AG10803 (cell line): Measurements from ENCODE around the gene UBE2G2.

Experiments
- DNase-seq: peaks from one replicate; pipeline ENCODE4 v3.0.0; 2010; ENCODE audit warnings: low read depth
- H3K4me3 ChIP-seq: 2 replicates; pipeline ENCODE4 v1.5.1; 2011; ENCODE audit warnings: mild to moderate bottlenecking, low read length, control low read depth
- CTCF ChIP-seq: conservative IDR thresholded peaks from 2 replicates; pipeline ENCODE4 v1.5.1; 2011; ENCODE audit warnings: mild to moderate bottlenecking, low read length, control low read depth, inconsistent platforms

The UBE2G2 gene

GRCh38 chr21:44817506-44817880 is 15.9 kb upstream of the UBE2G2 start:
- DNase-seq, result peak; percentile 85
- H3K4me3 ChIP-seq, result peak overlapping the region; percentile 76
- TF ChIP-seq CTCF, result no peak

- peak overlapping the region; percentile 76 for H3K4me3 ChIP-seq
- no peak for TF ChIP-seq CTCF
- no peak for DNase-seq
Observed at GRCh38 chr21:44816761-44817505, 15.3 kb upstream of the UBE2G2 start.

- no peak for DNase-seq
- peak overlapping the region; percentile 27 for H3K4me3 ChIP-seq
- no peak for TF ChIP-seq CTCF
Observed at GRCh38 chr21:44815852-44816628, 14.4 kb upstream of the UBE2G2 start.

GRCh38 chr21:44815225-44815624 is 13.6 kb upstream of the UBE2G2 start:
- no peak for TF ChIP-seq CTCF

GRCh38 chr21:44814498-44815023 is 12.9 kb upstream of the UBE2G2 start:
- DNase-seq, result no peak
- no peak overlapping the region for H3K4me3 ChIP-seq
- TF ChIP-seq CTCF, result no peak

More at GRCh38 chr21:44815225-44815624, 13.6 kb upstream of the UBE2G2 start:
- no peak overlapping the region for H3K4me3 ChIP-seq
- no peak for DNase-seq

- no peak for DNase-seq
- no peak overlapping the region for H3K4me3 ChIP-seq
- no peak for TF ChIP-seq CTCF
Observed at GRCh38 chr21:44813727-44814126, 12.1 kb upstream of the UBE2G2 start.
